NOMO-1 treated with DMSO at 0.1 percent for 48 hours (cell line): ENCODE measurements around the gene POLR2E.

Source experiments
- DNase-seq: peaks from one replicate; lab custom pipeline; 2025; ENCODE audit not compliant: unreplicated experiment; lab: John Stamatoyannopoulos, UW

POLR2E gene

DNA sequence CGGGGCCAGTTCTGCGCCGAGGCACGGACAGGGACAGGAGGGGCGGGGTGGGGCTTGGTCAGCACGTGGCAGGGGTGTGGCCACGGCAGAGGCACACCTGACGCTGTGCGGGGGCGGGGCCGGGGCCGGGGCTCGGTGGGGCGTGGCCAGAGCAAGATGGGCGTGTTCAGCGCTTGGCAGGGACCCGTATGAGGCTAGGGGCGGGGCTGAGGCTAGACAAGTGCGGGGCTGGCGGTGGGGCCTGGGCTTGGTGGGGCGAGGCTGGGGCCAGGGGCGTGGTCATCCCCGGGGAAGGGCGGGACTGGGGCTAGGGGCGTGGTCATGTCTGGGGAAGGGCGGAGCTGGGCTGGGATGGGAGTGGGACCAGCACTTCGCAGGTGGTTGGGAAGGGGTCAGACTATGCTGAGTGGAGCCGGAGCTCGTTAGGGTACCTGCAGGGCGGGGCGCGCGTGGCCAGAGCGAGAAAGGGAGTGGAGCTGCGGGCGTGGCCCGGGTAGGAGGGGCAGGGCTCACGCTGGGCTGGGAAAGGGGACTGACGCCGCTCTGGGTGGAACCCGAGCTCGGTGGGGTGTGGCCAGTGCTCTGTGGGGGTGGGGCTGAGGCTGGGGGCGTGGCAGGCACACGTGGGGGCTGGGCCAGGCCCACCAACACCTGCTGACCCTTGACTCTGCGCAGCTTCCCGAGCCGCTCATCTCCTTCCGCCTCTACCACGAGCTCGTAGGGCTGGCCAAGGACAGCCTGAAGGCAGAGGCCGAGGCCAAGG is 12.8 kb downstream of the POLR2E start:
- peak; percentile 60 for DNase-seq

DNA sequence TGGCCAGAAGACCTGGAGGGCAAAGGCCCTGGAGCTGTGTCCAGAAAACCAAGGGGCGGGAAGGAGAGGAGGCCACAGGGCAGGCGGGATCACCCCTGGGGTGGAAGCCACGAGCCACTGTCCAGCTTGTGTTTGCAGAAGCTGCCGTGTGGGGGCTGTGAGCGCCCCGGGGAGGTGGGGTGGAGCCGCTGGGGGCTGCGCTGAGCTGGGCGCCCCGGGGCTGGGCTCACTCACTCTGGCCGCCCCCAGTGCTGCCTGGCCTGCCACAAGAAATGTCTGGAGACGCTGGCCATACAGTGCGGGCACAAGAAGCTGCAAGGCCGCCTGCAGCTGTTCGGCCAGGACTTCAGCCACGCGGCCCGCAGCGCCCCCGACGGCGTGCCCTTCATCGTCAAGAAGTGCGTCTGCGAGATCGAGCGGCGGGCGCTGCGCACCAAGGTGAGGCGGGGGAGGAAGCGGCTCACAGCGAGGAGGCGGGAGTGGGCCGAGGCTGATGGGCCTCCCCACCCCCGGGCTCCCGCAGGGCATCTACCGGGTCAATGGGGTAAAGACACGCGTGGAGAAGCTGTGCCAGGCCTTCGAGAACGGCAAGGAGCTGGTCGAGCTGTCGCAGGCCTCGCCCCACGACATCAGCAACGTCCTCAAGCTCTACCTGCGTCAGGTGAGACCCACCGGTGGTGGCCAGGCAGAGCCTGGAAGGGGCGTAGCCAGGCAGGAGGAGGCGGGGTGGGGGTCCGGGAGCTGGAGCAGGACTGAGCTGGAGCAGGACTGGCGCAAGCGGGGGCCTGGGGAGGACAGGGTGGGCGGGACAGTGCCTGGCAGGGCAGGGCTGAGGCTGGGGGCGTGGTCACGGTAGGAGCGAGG is 13.6 kb downstream of the POLR2E start:
- DNase-seq: no peak

DNA sequence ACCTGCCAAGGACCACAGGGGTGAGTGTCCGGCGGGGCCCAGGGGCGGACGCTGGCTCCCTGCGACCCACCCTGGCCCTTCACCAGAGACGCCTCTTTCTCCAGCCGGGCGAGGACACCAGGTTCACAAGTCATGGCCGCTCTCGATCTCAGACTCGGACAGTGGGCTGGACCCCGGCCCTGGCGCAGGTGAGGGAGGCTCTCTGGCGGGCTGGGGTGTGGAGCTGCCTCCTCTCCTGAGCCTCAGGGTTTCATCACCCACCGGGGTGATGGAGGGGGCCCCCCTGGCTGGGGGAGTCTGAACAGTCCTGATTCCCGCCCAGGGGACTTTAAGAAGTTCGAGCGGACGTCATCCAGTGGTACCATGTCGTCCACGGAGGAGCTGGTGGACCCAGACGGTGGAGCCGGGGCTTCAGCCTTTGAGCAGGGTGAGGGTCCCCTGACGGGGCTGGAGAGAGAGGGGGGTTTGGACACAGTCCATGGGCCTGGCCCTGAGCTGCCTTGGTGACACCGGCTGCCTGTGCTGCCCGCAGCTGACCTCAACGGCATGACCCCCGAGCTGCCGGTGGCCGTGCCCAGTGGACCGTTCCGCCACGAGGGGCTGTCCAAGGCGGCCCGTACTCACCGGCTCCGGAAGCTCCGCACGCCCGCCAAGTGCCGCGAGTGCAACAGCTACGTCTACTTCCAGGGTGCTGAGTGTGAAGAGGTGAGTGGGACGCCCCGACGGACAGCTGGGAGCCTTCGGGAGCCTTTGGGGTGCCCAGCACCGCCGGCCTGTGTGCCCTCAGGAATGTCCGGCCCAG is 14.6 kb downstream of the POLR2E start:
- no peak for DNase-seq

DNA sequence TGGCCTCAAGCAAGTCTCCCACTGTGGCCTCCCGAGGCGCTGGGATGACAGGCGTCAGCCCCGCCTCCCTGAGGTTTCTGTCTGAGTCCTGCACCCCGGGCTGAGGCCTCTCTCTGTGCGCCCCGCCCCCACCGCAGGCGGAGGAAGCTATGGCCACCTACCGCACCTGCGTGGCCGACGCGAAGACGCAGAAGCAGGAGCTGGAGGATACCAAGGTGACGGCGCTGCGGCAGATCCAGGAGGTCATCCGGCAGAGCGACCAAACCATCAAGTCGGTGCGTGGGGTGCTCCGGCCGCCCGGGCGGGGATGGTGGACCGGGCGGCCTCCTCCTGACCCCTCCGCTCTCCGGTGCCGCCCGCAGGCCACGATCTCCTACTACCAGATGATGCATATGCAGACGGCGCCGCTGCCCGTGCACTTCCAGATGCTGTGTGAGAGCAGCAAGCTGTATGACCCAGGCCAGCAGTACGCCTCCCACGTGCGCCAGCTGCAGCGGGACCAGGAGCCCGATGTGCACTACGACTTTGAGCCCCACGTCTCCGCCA is 15.5 kb downstream of the POLR2E start:
- no peak for DNase-seq

DNA sequence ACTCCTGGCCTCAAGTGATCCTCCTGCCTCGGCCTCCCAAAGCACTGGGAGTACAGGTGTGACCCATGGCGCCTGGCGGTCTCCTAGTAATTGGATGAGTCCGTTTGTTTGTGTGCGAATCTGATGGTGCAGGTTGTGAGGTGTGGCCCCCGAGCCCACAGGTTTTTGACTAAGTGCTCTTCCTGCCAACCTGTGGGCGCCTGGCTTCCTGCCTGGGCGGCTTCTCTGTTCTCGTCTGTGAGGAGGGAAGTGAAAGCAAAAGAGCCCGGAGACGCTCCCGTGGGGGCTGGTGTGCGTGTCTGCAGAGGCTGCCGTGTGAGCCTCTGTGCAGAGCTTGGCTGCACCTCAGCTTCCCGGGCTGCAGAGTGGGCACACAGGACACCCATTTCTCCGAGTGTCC is 18.2 kb downstream of the POLR2E start:
- peak; percentile 94 for DNase-seq

DNA sequence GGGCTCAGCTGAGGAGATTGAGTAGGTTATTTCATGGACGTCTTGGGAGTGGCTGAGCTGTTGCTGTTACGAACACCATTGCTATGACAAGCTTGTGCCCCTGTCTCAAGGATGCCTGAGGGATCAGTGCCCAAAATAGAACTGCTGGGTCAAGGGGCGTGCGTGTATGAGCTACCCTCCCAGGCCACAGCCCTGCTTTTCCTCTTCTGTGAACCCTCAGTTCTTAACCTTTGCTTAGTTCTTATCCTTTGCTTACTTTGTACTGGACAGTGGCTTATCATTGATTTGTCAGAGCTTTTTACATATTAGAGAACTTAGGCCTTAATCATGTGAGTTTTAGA is 19.2 kb downstream of the POLR2E start:
- DNase-seq: no peak

DNA sequence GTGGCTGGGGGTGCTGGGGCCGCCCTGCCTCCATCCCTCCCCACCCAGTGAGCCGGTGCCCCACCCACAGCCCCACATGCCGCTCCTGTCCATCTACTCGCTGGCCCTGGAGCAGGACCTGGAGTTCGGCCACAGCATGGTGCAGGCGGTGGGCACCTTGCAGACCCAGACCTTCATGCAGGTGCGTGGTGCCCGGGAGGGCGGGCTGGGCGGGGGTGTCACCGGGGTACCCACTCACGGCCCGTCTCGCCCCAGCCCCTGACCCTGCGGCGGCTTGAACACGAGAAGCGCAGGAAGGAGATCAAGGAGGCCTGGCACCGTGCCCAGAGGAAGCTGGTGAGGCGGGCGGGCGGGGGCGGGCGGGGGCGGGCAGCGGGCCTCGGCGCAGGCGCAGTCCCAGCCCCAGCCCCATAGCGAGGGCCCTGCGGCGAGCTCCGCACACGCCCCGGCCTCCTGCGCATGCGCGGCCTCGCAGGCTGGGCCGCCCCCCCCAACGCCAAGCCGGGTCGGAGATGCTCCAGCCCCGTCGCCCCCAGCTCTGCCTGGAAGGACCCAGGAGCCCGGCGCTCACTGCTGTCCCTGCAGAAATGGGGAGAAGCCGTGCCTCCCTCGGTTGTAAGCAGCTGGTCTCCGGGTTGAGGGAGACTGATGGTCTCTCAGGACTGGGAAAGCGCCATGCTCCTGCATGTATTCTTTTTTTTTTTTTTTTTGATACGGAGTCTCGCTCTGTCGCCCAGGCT is 20.5 kb downstream of the POLR2E start:
- peak; percentile 84 for DNase-seq

DNA sequence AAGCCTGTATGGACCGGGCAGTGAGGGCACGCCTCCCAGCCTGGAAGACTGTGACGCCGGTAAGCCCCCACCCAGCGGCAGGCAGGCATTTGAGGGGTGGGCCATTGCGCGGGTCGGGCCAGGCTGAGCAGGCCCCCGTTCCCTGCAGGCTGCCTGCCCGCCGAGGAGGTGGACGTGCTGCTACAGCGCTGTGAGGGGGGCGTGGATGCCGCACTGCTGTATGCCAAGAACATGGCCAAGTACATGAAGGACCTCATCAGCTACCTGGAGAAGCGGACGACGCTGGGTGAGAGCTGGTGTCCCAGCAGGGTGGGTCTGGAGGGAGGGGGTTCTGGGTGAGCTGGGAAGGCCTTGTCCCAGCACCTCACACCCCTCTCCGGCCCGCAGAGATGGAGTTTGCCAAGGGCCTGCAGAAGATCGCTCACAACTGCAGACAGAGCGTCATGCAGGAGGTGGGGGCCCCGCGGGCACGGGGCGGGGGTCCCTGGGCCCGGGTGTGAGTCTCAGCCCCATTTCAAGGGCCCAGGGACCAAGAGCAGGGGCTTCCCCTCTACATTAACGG is 21.1 kb downstream of the POLR2E start:
- DNase-seq: no peak

DNA sequence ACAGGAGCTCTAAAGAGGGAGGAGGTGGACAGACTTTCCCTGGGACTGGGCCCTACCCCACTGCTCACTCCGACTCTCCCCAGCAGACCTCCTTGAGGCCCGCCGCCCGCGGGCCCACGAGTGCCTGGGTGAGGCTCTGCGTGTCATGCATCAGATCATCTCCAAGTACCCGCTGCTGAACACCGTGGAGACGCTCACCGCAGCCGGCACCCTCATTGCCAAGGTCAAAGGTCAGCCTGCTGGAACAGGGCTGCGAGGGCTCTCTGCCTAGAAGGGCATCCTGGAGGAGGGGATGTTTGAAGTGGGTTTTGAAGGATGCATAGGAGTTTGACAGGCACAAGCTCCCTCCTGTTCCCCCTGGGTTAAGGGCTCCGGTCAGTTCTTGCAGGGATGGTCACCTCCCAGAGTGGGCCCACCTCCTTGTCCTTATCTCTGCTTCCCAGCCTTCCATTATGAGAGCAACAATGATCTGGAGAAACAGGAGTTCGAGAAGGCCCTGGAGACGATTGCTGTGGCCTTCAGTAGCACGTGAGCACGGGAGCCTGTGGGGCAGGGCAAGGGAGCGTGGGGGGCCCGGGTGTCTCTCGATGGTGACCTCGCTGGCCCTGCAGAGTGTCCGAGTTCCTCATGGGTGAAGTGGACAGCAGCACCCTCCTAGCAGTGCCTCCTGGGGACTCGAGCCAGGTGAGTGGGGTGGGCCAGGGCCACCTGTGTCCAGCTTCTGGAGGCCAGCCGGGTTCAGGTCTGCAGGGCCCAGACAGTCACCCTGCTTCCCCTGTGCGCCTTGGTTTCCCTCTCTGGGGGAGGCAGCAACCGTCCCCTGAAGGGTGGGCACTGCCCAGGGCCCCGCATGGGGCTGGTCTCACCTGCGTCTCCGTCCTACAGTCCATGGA is 21.9 kb downstream of the POLR2E start:
- DNase-seq: no peak

DNA sequence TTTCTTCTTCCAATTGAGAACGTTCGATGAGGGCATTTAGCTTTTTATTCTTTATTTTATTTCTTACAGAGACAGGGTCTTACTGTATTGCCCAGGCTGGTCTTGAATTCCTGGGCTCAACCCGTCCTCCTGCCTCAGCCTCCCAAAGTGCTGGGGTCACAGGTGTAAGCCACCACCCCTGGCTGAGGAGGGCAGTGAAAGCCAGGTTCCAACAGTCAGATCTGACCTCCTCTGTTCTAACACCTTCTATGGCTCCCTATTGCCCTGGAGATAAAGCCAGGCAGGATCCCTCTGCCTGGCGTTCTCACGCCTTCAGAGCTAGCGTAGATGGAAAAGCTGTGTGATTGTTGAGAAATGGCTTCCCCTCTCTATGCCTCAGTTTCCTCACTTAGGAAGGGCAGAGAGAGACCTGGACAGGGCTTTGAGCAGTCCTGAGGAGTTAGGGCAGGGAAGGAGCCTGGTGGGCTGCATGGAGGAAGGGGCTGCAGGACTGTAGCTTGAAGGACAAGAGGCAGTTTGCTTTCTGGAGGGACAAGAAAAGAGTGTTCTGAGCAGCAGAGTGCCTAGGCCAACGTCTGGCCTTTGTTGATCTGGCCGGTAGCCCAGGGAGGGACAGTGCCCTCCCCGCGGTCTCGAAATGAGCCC is 22.7 kb downstream of the POLR2E start:
- DNase-seq: no peak

DNA sequence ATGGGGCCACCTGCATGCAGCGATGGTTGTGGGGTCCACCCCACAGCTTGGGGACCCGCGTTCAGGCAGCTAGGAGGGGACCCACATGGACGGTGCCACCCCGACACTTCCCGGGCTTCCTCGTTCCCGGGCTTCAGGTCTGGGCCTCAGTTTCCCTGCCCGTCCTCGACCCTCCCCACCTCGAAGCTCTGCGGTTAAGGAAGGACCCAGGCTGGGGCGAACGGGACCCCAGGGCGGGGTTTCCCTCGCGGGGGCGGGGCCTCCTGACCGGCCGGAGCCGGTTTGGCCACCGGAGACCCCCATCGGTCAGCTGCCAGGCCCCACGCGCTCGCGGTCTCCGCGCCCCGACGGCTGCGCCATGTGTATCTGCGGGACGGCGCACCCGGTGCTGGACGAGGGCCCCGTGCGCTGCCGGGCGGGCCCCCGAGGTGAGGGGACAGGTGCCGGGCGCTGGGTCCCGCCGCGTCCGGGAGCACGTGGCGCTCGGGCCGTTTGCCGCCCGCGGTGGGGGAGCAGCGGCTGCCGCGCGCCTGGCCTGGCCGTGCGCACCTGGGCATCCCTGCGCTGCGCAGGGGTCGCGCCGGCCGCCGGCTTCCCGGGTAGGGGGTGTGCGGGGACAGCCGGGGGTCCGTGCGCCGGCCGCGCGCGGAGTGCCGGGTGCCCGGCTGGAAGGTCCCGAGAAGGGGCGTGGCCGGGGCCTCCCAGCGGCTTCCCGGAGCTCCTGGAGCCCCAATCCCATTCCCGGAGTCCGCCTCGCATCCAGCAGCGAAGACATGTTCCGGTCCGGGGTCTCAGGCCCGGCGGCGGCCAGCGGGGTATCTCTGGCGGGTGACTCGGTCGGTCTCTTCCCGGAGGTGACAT is 24.0 kb downstream of the POLR2E start:
- DNase-seq: no peak

DNA sequence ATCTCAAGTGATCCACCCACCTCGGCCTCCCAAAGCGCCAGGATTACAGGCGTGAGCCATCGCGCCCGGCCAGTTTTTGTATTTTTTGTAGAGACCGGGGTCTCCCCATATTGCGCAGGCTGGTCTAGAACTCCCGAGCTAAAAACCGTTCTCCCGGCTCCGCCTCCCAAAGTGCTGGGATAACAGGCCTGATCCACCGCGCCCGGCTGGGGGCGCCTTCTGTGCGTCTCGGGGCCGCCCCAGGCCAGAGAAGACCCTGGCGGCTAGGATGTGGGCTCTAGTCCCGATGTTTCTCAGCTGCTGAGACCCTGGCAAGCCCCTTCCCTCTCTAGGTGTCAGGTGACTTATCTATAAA is 24.6 kb downstream of the POLR2E start:
- no peak for DNase-seq

DNA sequence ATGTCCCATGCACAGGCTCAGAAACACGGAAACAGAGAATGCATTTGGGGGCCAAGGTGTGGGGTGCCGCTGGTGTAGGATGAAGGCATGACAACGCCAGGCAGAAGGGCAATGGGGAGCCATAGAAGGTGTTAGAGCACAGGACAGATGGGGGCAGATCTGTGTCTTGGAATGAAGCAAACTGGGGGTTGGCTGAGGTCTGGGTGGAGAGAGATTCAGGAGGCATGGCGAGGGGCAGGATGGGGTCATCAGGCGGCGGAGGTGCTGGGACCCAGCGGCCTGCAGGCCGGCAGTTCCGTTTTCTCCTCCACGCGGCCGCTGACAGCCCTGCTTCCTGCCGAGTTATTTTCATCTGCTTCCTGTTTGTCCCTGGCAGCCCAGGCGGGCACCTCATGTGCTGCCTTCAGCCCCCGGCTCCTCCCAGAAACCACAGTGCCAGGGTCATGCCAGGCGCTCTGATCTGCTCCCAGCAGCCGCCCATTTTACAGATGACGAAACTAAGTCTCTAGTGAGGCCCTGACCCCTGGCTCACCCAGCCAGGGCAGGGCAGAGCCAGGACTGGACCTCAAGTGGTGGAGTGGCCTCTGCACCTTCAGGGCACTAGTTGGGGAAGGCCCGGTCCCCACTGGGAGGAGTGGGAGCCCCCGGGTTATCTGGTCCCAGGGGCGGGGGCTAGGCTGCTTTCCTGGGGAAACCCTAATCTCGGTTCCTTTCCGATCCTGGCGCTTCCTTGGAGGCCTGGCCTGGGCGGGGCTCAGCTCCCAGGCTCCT is 26.0 kb downstream of the POLR2E start:
- peak; percentile 95 for DNase-seq

DNA sequence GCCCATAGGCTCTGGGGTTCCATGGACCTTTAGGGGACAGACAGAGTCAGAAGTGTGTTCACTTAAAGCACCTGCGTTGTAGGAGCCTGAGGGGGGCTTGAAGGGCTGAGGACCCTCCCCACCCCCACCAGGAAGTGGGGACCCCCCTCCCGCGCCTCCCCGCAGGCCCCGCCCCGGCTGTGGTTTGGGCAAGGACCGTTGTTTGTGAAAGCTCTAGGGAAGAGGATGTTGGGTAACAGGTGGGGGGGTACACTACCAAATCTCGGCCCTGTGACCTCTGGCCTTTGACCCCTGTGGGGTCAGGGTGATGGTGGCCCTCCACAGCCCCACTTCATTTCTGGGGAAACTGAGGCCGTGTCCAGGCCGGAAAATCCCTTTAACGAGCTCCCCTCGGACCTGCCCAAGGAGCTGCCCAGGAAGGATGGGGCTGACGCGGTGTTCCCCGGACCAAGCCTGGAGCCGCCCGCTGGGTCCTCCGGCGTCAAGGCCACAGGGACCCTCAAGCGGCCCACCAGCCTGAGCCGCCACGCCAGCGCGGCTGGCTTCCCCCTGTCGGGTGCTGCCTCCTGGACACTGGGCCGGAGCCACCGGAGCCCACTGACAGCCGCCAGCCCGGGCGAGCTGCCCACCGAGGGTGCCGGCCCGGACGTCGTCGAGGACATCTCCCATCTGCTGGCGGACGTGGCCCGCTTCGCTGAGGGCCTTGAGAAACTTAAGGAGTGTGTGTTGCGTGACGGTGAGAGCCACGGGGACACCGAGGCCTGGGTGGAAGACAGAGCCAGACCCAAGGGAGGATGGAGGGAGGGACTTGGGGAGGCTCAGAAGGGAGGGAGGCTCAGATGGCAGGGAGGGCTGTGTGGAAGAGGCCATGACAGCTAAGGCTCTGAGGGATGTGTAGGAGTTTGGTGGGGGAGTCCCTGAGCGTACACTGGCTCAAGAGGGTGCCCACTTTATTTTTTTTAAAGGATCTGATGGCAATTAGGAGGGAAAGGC is 26.9 kb downstream of the POLR2E start:
- DNase-seq: peak; percentile 67

DNA sequence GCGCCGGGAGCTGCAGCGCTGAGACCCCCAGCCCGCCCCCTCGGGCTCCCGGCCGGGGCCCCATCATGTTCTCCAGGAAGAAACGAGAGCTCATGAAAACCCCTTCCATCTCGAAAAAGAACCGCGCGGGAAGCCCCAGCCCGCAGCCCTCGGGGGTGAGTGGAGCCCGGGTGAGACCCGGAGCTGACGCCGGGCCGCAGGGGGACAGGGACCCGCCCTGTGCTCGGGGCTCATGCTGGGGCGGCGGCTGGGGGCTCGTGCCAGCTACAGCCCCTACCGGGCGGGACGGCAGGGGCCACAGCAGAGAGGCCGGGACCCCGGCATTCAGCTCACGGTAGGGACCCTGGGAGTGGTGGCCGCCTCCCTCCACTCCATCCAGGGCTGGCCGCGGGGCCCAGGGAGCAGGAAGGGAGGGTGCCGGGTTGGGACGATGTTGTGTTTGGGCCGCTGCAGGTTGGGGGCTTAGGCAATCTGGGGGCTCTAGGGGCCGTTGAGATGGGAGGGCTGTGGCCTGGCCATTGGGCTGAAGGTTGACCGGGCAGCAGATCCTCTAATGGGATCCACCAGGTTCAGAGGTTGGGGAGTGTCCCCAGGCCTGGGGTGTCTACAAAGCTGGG is 27.7 kb downstream of the POLR2E start:
- DNase-seq: peak; percentile 30
